HG02852 (cell line): Measurements from ENCODE around the gene SPINK13.
"Not testable (repeated sequence)": the region's sequence is repeated elsewhere in the genome, so short reads cannot be mapped to it uniquely, and the experiment has no call there.

Source experiments
- ATAC-seq: cut with Tn5 transposase; IDR thresholded peaks from one replicate; pipeline ENCODE4 v1.9.1; 2021; ENCODE audit warnings: mild to moderate bottlenecking, moderate library complexity; ENCODE audit not compliant: unreplicated experiment

Gene SPINK13

DNA sequence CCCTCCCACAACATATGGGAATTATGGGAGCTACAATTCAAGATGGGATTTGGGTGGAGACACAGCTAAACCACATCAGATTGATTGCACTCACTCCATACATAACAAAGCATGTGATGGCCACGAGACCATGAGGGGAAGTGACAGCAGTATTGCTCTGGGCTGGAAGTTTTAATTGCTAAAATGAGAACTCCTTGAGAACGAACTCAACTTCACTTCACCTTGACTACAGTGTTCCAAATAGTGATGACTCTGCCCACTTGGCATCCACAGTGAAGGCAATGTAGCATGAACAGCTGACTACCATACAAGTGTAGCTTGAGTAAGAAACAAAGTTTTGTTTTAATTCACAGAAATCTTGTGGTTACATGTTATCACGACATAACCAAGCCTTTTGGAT is 42.9 kb downstream of the SPINK13 start:
- no peak for ATAC-seq

GRCh38 chr5:148312153-148312552 is 43.6 kb downstream of the SPINK13 start, which contains the start of gene SPINK7:
Gene SPINK7 (plus strand): TSS chr5:148312423. CDS start chr5:148312484, 61 bp downstream.
- no peak for ATAC-seq

GRCh38 chr5:148314187-148314586 is 45.6 kb downstream of the SPINK13 start:
- no peak for ATAC-seq

DNA sequence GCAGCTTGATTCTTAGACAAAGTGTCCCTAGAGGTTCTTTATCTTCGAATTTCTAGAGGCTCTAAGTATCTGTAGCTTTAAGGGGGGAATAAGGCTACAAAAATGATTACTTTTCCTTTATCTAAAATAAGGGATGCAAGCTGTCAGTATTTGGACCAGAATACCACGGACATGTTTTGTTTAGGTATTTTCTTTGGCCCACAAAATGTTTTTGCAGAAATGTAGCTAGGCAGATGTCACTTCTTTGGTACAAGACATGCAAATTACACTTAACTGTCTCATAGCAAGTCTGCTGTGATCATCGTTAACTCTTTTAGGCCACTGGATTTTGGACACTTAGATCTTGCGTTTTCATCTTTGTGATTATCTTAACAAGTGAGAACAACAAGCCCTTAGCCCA is 46.1 kb downstream of the SPINK13 start:
- no peak for ATAC-seq

GRCh38 chr5:148320011-148320963 is 51.7 kb downstream of the SPINK13 start:
- not testable (repeated sequence) for ATAC-seq

- no peak for ATAC-seq
Observed at GRCh38 chr5:148333262-148333849, 64.8 kb downstream of the SPINK13 start.

GRCh38 chr5:148335259-148335658 is 66.7 kb downstream of the SPINK13 start, which contains the start of gene SPINK9:
Gene SPINK9 (plus strand): TSS chr5:148335559. CDS start chr5:148335614, 55 bp downstream.
- no peak for ATAC-seq
